Body of pancreas (tissue), 4 donors: ENCODE measurements around the gene CYP27A1.

Experiments used
- POLR2A ChIP-seq, 3 donors: fragments of 450-650 bp; IDR thresholded peaks; one replicate each; pipeline ENCODE4 v1.6.1; 2016; ENCODE audit warnings: antibody characterized with exemption in 3 of 3, mild to moderate bottlenecking in 2 of 3
- TF ChIP-seq, protein P1 (sequence below), 7 experiments: fragments of 450-650 bp in 4 of 7; fragments of 200-600 bp in 3 of 7; sonication (generic) in 3 of 7; IDR thresholded peaks; one replicate each; pipeline ENCODE4 v1.5.1; 2016 to 2019; ENCODE audit warnings: antibody characterized with exemption in 7 of 7

- TF ChIP-seq POLR2A (IDR thresholded peaks at IDR 0.05), result no peak
- TF ChIP-seq, protein P1, sequence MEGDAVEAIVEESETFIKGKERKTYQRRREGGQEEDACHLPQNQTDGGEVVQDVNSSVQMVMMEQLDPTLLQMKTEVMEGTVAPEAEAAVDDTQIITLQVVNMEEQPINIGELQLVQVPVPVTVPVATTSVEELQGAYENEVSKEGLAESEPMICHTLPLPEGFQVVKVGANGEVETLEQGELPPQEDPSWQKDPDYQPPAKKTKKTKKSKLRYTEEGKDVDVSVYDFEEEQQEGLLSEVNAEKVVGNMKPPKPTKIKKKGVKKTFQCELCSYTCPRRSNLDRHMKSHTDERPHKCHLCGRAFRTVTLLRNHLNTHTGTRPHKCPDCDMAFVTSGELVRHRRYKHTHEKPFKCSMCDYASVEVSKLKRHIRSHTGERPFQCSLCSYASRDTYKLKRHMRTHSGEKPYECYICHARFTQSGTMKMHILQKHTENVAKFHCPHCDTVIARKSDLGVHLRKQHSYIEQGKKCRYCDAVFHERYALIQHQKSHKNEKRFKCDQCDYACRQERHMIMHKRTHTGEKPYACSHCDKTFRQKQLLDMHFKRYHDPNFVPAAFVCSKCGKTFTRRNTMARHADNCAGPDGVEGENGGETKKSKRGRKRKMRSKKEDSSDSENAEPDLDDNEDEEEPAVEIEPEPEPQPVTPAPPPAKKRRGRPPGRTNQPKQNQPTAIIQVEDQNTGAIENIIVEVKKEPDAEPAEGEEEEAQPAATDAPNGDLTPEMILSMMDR (IDR thresholded peaks at IDR 0.05), result no peak
These were observed 27.6 kb downstream of the CYP27A1 start for GRCh38 chr2:218809515-218809914.
